Adrenal gland (tissue), 12 donors: Measurements from ENCODE around the gene CPED1. TPM values are rescaled to one million over a fixed set of nuclear protein-coding genes. Genes with fewer than 3 reads are reported as not detected.

Experiments
- DNase-seq, 7 donors: peaks; one replicate each; pipeline ENCODE4 v3.0.0-alpha.2; 2019 to 2020
- H3K27ac ChIP-seq, 5 donors: fragments of 200-600 bp; sonication (generic) in 4 of 5; 1 replicate in 3 of 5; 2 replicates in 2 of 5; pipeline versions ENCODE4 v1.5.1 to v1.8.0; 2016 to 2020; ENCODE audit warnings: mild to moderate bottlenecking in 1 of 5
- H3K27me3 ChIP-seq: fragments of 200-600 bp; 2 replicates; pipeline ENCODE4 v1.8.0; 2021
- H3K36me3 ChIP-seq, 2 donors: fragments of 200-600 bp; replicated peaks in 1 of 2; 1 replicate in 1 of 2; 2 replicates in 1 of 2; pipeline versions ENCODE4 v1.5.1 to v1.8.0; 2018 to 2022
- H3K4me1 ChIP-seq, 2 donors: fragments of 200-600 bp; replicated peaks in 1 of 2; 1 replicate in 1 of 2; 2 replicates in 1 of 2; pipeline versions ENCODE4 v1.5.1 to v1.8.0; 2018 to 2021
- H3K4me3 ChIP-seq, 4 donors: fragments of 200-600 bp; sonication (generic) in 3 of 4; one replicate each; pipeline ENCODE4 v1.5.1; 2016 to 2018
- H3K9me3 ChIP-seq, 3 donors: fragments of 200-600 bp; sonication (generic) in 1 of 3; replicated peaks in 1 of 3; 1 replicate in 2 of 3; 2 replicates in 1 of 3; pipeline versions ENCODE4 v1.5.1 to v1.8.0; 2016 to 2021
- CTCF ChIP-seq, 6 experiments: fragments of 450-650 bp in 4 of 6; fragments of 200-600 bp in 2 of 6; sonication (generic) in 1 of 6; IDR thresholded peaks; 1 replicate in 5 of 6; 2 replicates in 1 of 6; pipeline versions ENCODE4 v1.5.1 to v1.8.0; 2016 to 2021; ENCODE audit warnings: antibody characterized with exemption in 6 of 6, mild to moderate bottlenecking in 2 of 6, moderate library complexity in 1 of 6
- POLR2A ChIP-seq, 2 donors: fragments of 450-650 bp; IDR thresholded peaks; one replicate each; pipeline ENCODE4 v1.6.1; 2017; ENCODE audit warnings: antibody characterized with exemption in 2 of 2, mild to moderate bottlenecking in 2 of 2, moderate library complexity in 1 of 2
- WGBS, 4 donors: extraction: QIAGEN DNeasy Blood & Tissue Kit in 2 of 4; methylation state at CpG; one replicate each; pipeline versions ENCODE4 v1.1.5 to v1.1.7; 2013 to 2017; 5-methylcytosine and 5-hydroxymethylcytosine counted together
- intact Hi-C, 2 donors: fragments of 100-400 bp; cut with DNase I; formaldehyde crosslinking; loops; one replicate each; pipeline versions ENCODE4 v1.14.1 to v1.15.0; 2022 to 2023
- polyA plus RNA-seq, 3 donors: library from polyadenylated mRNA; stranded (reverse); fragments of 200-250 nt in 2 of 3; fragments of 350-450 nt in 1 of 3; fragmentation: Illumina TruSeq in 1 of 3; extraction: RNeasy Lipid Tissue Mini Kit (QIAGEN cat#74804) in 1 of 3; gene quantifications; one replicate each; pipeline ENCODE4 v1.2.3, GENCODE V29; 2013 to 2014
- total RNA-seq, 9 donors: library from RNA; depleted of rRNA in 4 of 9; stranded (reverse); fragments of >200 nt in 4 of 9; fragments of 120-200 nt in 1 of 9; fragmentation: NEBNext Ultra II Directional in 1 of 9; extraction: Animal tissue kit (Norgen Biotek cat#: 25700) in 1 of 9; gene quantifications; one replicate each; pipeline versions ENCODE4 v1.1.0 to v1.2.4, GENCODE V29; 2013 to 2023
- donor health status: healthy with polysubstance abuse.
- donor health status: Bipolar disorder and iron deficiency.
- donor health status: DM: yes; HTN: yes; CAD: no.
- donor health status: DM: no; HTN: no; CAD: no.
- donor health status: DM: no; HTN: no; CAD: no.
- donor health status: DM: yes; HTN: yes; CAD: no.

CPED1 gene
- total and polyA plus RNA-seq, 12 donors: 5.2 to 72.2 (median 40.7) TPM

GRCh38 chr7:121267612-121268011 lies 279.1 kb downstream of the CPED1 start:
- Histone ChIP-seq H3K4me3 (no peak overlapping the region), H3K9me3 (no peaks in the 10 kb centered on the region), H3K27ac (no peak overlapping the region), H3K4me1 (no peaks in the 10 kb centered on the region), H3K36me3 (no peaks in the 10 kb centered on the region), H3K27me3 (no peaks in the 10 kb centered on the region)
- DNase-seq: peak in 1 of 7 donors; percentile 11
- 58 to 84% (median 78%) methylated on average over 1 of the region's 1 CpG for WGBS, 4 donors
- intact Hi-C loops: no loop called here
- TF ChIP-seq CTCF (IDR thresholded peaks at IDR 0.05) (no peak), POLR2A (IDR thresholded peaks at IDR 0.05) (no peak)

GRCh38 chr7:121269798-121270197 lies 281.3 kb downstream of the CPED1 start:
- WGBS, 4 donors: 92 to 95% (median 93%) methylated on average over 3 of the region's 3 CpGs
- no peak overlapping the region for H3K27ac ChIP-seq

GRCh38 chr7:121271098-121271497 lies 282.6 kb downstream of the CPED1 start:
- Histone ChIP-seq H3K4me1 (no peaks in the 10 kb centered on the region), H3K36me3 (no peaks in the 10 kb centered on the region), H3K9me3 (no peaks in the 10 kb centered on the region), H3K4me3 (no peak overlapping the region), H3K27ac (no peak overlapping the region), H3K27me3 (no peaks in the 10 kb centered on the region)
- TF ChIP-seq CTCF (IDR thresholded peaks at IDR 0.05) (no peak), POLR2A (IDR thresholded peaks at IDR 0.05) (no peak)
- intact Hi-C loops: no loop called here
- WGBS, 4 donors: 89 to 91% (median 89%) methylated on average over 2 of the region's 2 CpGs
- no peak for DNase-seq

More at GRCh38 chr7:121269798-121270197, 281.3 kb downstream of the CPED1 start:
- Histone ChIP-seq H3K27me3 (no peaks in the 10 kb centered on the region), H3K36me3 (no peaks in the 10 kb centered on the region), H3K4me3 (no peak overlapping the region), H3K4me1 (no peaks in the 10 kb centered on the region), H3K9me3 (no peaks in the 10 kb centered on the region)
- DNase-seq: no peak
- TF ChIP-seq CTCF (IDR thresholded peaks at IDR 0.05): no peak
- no peak for TF ChIP-seq POLR2A (IDR thresholded peaks at IDR 0.05)
- intact Hi-C loops: no loop called here

- no peaks in the 10 kb centered on the region for H3K36me3 ChIP-seq
- no peak overlapping the region for H3K27ac ChIP-seq
- WGBS, 4 donors: 88 to 100% (median 95%) methylated on average over 2 of the region's 2 CpGs
- no peak overlapping the region for H3K4me3 ChIP-seq
- H3K9me3 ChIP-seq: no peaks in the 10 kb centered on the region
- H3K4me1 ChIP-seq: no peaks in the 10 kb centered on the region
- TF ChIP-seq CTCF (IDR thresholded peaks at IDR 0.05): no peak
- TF ChIP-seq POLR2A (IDR thresholded peaks at IDR 0.05): no peak
- DNase-seq: no peak
- H3K27me3 ChIP-seq: no peaks in the 10 kb centered on the region
- intact Hi-C loops: no loop called here
Observed at GRCh38 chr7:121271916-121272315, 283.4 kb downstream of the CPED1 start.
